Measurements from ENCODE around the gene CSTF2.

Gene CSTF2

DNA sequence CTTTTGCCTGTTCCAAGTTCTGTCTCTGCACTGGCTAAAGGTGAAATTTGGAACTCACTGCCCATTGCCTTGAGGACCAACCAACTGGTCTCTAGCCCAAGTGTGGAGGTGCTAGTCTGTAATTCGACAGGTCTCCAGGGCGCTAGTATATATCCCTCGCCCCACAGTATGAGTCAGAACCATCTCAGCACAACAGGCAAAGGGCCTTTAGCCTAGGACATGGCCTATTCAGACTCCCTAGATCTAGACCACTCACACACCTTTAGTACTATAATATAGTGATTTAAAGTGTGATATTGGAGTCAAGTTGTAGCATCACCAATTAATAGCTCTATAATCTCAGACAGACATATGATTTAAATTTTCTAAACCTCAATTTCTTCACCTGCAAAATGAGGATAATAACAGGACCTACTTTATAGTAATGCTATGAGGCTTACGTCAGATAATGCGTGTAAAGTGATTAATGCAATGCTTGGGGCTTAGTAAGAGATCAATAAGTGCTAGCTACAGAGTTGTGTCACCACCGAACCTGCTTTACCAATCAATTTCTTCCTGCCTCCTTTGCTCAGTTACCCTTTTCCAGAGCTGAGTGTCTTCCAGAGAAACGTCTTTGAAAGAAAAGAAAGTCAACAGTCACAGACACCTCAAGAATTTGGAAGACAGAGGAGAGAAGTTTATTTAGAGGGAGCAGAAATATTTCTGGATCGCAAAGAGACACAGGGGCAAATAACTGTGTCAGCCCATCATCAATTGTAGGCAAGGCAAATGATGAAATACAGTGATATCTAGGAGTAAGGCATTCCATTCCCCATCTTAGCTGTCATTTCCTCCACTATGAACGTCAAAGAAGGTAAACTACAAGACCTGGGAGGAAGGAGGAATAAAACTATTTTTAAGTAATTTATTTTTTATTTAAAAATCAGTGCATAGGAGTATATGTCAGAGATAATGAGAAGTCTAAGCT is 51.7 kb downstream of the CSTF2 start:
- no peak for DNase-seq

DNA sequence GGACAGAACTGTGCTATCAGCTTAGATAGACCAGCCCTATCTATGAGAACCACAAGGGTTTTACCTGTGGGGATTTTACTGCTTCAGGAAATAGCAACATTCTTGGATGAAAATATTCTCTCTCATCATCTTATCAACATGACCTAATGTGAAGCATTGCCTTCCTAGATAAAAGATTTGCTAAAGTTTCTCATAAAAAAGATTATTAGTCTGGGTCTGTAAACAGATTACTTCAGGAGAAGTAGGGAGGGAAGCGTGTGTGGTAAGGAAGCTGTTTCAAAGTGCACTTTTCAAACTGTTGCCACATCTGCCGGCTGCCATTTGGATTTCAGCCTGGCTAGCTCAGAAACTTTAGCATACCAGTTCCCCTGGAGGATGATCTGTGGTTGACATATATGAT is 54.1 kb downstream of the CSTF2 start, which contains the start of gene NOX1:
Gene NOX1, minus strand, starts transcription at position 35 of the 400 bp plus-strand sequence. CDS start 220 bp downstream, outside the sequence.
- DNase-seq = no peak

- no peak for DNase-seq
Observed at GRCh38 chrX:100880368-100880767, 60.2 kb downstream of the CSTF2 start.

GRCh38 chrX:100883654-100884053 is 63.5 kb downstream of the CSTF2 start:
- no peak for DNase-seq
